ENCODE measurements around the gene CCDC50. TPM values are rescaled to one million over a fixed set of nuclear protein-coding genes. Genes with fewer than 3 reads are reported as not detected.

The CCDC50 gene
- total RNA-seq, 1 donor from 2014 or later: 57.7 TPM

- H3K4me3 ChIP-seq (ENCODE audit: low read depth, low read length): no peak overlapping the region
- no peaks in the 10 kb centered on the region for H3K36me3 ChIP-seq (ENCODE audit: control insufficient read depth, insufficient read depth, low read length)
- no peak for FAIRE-seq
- no peak for DNase-seq (ENCODE audit: low read depth)
- no peaks in the 10 kb centered on the region for H3K27me3 ChIP-seq (ENCODE audit: control insufficient read depth, insufficient read depth, low read length)
- no peak for TF ChIP-seq CTCF (IDR thresholded peaks at IDR 0.05; ENCODE audit: insufficient read depth, low read length, severe bottlenecking)
Observed at GRCh38 chr3:191391861-191392808, 62.9 kb downstream of the CCDC50 start.

GRCh38 chr3:191393146-191393545 lies 64.0 kb downstream of the CCDC50 start:
- H3K36me3 ChIP-seq (ENCODE audit: control insufficient read depth, insufficient read depth, low read length): no peaks in the 10 kb centered on the region
- no peaks in the 10 kb centered on the region for H3K27me3 ChIP-seq (ENCODE audit: control insufficient read depth, insufficient read depth, low read length)
- TF ChIP-seq CTCF (IDR thresholded peaks at IDR 0.05; ENCODE audit: insufficient read depth, low read length, severe bottlenecking): no peak
- FAIRE-seq (no peak), DNase-seq (ENCODE audit: low read depth) (no peak)
- no peak overlapping the region for H3K4me3 ChIP-seq (ENCODE audit: low read depth, low read length)

- DNase-seq (ENCODE audit: low read depth) (no peak), FAIRE-seq (no peak)
- no peaks in the 10 kb centered on the region for H3K27me3 ChIP-seq (ENCODE audit: control insufficient read depth, insufficient read depth, low read length)
- no peak for TF ChIP-seq CTCF (IDR thresholded peaks at IDR 0.05; ENCODE audit: insufficient read depth, low read length, severe bottlenecking)
- no peak overlapping the region for H3K4me3 ChIP-seq (ENCODE audit: low read depth, low read length)
- H3K36me3 ChIP-seq (ENCODE audit: control insufficient read depth, insufficient read depth, low read length): no peaks in the 10 kb centered on the region
Observed at GRCh38 chr3:191397771-191398170, 68.6 kb downstream of the CCDC50 start.

GRCh38 chr3:191398607-191399006 lies 69.4 kb downstream of the CCDC50 start:
- Histone ChIP-seq H3K36me3 (ENCODE audit: control insufficient read depth, insufficient read depth, low read length) (no peaks in the 10 kb centered on the region), H3K27me3 (ENCODE audit: control insufficient read depth, insufficient read depth, low read length) (no peaks in the 10 kb centered on the region), H3K4me3 (ENCODE audit: low read depth, low read length) (no peak overlapping the region)
- TF ChIP-seq CTCF (IDR thresholded peaks at IDR 0.05; ENCODE audit: insufficient read depth, low read length, severe bottlenecking): no peak
- DNase-seq (ENCODE audit: low read depth) (no peak), FAIRE-seq (no peak)

GRCh38 chr3:191399918-191400317 lies 70.7 kb downstream of the CCDC50 start:
- Histone ChIP-seq H3K27me3 (ENCODE audit: control insufficient read depth, insufficient read depth, low read length) (no peaks in the 10 kb centered on the region), H3K36me3 (ENCODE audit: control insufficient read depth, insufficient read depth, low read length) (no peaks in the 10 kb centered on the region), H3K4me3 (ENCODE audit: low read depth, low read length) (no peak overlapping the region)
- DNase-seq (ENCODE audit: low read depth) (no peak), FAIRE-seq (no peak)
- TF ChIP-seq CTCF (IDR thresholded peaks at IDR 0.05; ENCODE audit: insufficient read depth, low read length, severe bottlenecking): no peak

Data from bronchial epithelial cell (primary cell).